NCI-H524 (cell line): ENCODE data around the gene NFIA.
A peak's percentile ranks its signal among the peaks of the same experiment; 100 is the strongest.
"Not testable (repeated sequence)": the region's sequence is repeated elsewhere in the genome, so short reads cannot be mapped to it uniquely, and the experiment has no call there.

ENCODE experiments used
- DNase-seq, 2 experiments: peaks; one replicate each; lab custom pipeline; 2025; lab: John Stamatoyannopoulos, UW

The NFIA gene

GRCh38 chr1:61058483-61059245 lies 23.7 kb upstream of the NFIA start:
- no peak for DNase-seq

- not testable (repeated sequence) for DNase-seq
Observed at GRCh38 chr1:61061601-61062000, 20.8 kb upstream of the NFIA start.

- no peak for DNase-seq
Observed at GRCh38 chr1:61064673-61065072, 17.7 kb upstream of the NFIA start.

- DNase-seq, result no peak
Observed at GRCh38 chr1:61067446-61068019, 14.8 kb upstream of the NFIA start.

GRCh38 chr1:61070054-61070453 lies 12.3 kb upstream of the NFIA start:
- no peak for DNase-seq

GRCh38 chr1:61071205-61072130 lies 10.9 kb upstream of the NFIA start:
- no peak for DNase-seq

- no peak for DNase-seq
Observed at GRCh38 chr1:61073871-61074270, 8.5 kb upstream of the NFIA start.

GRCh38 chr1:61075833-61076232 lies 6.5 kb upstream of the NFIA start:
- DNase-seq, result not testable (repeated sequence)

- peak; percentile 93 to 95 for DNase-seq
Observed at GRCh38 chr1:61076728-61077675, 5.4 kb upstream of the NFIA start.

- peak; percentile 99 to 100 for DNase-seq
Observed at GRCh38 chr1:61077676-61078541, 4.5 kb upstream of the NFIA start.

- no peak for DNase-seq
Observed at GRCh38 chr1:61078618-61079295, 3.6 kb upstream of the NFIA start.

- DNase-seq, result peak; percentile 5 to 52
Observed at GRCh38 chr1:61079296-61079897, 3.0 kb upstream of the NFIA start.

GRCh38 chr1:61079898-61080336 lies 2.4 kb upstream of the NFIA start:
- DNase-seq, result peak; percentile 62 to 78

- no peak for DNase-seq
Observed at GRCh38 chr1:61080413-61081143, 1.8 kb upstream of the NFIA start.

- no peak for DNase-seq
Observed at GRCh38 chr1:61081144-61081685, 1.1 kb upstream of the NFIA start.

- peak; percentile 18 to 32 for DNase-seq
Observed at GRCh38 chr1:61081686-61082310, 563 bp upstream of the NFIA start.

- DNase-seq, result no peak
Observed at GRCh38 chr1:61083013-61083806, 849 bp downstream of the NFIA start.
